AG09319 (cell line): Measurements from ENCODE around the gene IFI6.
"Not testable (repeated sequence)": the region's sequence is repeated elsewhere in the genome, so short reads cannot be mapped to it uniquely, and the experiment has no call there.

ENCODE experiments used
- DNase-seq: peaks from one replicate; pipeline ENCODE4 v3.0.0-alpha.2; 2010; ENCODE audit warnings: low read depth; ENCODE audit errors: extremely low read depth
- TF ChIP-seq, protein P1 (sequence below): IDR thresholded peaks from 2 replicates; pipeline ENCODE4 v1.5.1; 2011; ENCODE audit warnings: low read depth, mild to moderate bottlenecking, inconsistent platforms, low read length, moderate library complexity

IFI6 gene

DNA sequence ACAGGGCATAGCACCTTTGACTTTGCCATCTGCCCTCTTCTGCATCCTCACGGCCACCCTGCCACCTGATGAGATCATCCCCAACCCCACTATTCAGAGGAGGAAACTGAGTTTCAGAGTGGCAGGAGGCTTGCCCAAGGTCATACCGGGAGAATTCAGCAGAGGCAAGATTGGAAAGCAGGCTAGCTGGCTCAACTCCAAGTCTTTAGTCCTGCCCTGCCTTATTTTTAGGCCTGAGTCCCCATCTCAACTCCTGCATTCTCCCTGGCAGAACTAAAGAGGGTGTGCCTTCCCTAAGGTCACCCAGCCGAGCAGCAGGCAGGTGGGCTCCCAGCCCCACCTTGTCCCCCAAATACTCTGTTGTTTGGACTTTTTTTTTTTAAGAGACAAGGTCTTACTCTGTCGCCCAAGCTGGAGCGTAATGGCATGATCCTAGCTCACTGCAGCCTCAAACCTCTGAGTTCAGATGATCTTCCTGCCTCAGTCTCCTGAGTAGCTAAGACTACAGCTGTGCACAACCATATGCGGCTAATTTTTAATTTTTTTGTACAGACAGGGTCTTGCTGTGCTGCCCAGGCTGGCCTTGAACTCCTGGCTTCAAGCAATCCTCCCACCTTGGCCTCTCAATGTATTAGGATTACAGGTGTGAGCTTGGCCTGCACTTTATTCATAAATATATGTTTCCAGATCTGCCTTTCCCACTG, 23.2 kb downstream of the IFI6 start:
- DNase-seq, result no peak
- TF ChIP-seq, protein P1, sequence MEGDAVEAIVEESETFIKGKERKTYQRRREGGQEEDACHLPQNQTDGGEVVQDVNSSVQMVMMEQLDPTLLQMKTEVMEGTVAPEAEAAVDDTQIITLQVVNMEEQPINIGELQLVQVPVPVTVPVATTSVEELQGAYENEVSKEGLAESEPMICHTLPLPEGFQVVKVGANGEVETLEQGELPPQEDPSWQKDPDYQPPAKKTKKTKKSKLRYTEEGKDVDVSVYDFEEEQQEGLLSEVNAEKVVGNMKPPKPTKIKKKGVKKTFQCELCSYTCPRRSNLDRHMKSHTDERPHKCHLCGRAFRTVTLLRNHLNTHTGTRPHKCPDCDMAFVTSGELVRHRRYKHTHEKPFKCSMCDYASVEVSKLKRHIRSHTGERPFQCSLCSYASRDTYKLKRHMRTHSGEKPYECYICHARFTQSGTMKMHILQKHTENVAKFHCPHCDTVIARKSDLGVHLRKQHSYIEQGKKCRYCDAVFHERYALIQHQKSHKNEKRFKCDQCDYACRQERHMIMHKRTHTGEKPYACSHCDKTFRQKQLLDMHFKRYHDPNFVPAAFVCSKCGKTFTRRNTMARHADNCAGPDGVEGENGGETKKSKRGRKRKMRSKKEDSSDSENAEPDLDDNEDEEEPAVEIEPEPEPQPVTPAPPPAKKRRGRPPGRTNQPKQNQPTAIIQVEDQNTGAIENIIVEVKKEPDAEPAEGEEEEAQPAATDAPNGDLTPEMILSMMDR, result no peak

- TF ChIP-seq, protein P1, result no peak
- DNase-seq, result no peak
These were observed 24.7 kb downstream of the IFI6 start for GRCh38 chr1:27647328-27647727.

GRCh38 chr1:27646676-27647075, 25.3 kb downstream of the IFI6 start:
- no peak for DNase-seq
- TF ChIP-seq, protein P1, result no peak

GRCh38 chr1:27645071-27645415, 26.9 kb downstream of the IFI6 start:
- no peak for DNase-seq
- TF ChIP-seq, protein P1, result no peak

- no peak for DNase-seq
- TF ChIP-seq, protein P1, result no peak
These were observed 27.5 kb downstream of the IFI6 start for GRCh38 chr1:27644369-27645070.

DNA sequence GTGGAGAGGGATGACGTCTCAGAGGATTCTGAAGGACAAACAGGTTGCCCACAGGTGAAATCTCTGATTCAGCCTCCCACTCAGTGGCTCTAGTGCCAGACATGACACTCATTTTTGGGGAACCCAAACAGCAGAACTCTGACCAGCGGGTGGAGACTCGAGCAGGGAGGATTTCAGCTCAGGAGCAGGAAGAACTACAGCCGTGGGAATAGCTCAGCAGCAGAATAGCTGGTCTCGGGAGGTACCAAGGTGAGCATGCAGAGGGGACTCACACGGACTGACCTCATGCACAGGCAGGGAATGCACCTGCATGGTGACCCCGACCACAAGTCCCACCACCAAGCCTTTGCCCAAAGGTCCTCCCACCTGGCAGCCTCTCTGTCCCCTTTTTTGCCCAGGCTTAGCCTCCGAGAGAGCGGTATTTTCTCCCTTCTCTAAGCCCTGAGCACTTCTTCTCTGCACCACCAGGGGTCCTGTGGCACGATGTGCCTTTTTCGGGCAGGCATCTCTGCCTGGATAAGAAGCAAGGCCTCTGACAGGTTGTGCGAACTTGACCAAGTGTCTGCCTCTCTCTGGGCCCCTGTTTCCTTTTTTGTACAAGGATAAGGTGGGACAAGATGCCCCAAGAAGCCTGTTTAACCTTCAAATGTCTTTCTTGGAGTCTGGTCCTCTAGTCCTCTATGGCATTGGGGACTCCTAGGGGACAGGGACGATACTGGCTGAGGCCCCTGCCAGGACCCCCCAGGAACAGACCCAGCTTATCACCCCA, 28.2 kb downstream of the IFI6 start:
- DNase-seq, result no peak
- TF ChIP-seq, protein P1, result peak; percentile 84

DNA sequence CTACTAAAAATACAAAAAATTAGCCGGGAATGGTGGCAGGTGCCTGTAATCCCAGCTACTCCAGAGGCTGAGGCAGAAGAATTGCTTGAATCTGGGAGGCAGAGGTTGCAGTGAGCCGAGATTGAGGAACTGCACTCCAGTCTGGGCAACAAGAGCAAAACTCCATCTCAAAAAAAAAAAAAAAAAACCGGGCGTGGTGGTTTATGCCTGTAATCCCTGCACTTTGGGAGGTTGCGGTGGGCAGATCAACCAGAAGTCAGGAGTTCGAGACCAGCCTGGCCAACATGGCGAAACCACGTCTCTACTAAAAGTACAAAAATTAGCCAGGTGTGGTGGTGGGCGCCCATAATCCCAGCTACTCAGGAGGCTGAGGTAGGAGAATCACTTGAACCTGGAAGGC, 31.5 kb downstream of the IFI6 start:
- not testable (repeated sequence) for DNase-seq
